Measurements from ENCODE around the gene MAP2K3.

- no peak for TF ChIP-seq CTCF (IDR thresholded peaks at IDR 0.05)
- no peak for TF ChIP-seq POLR2A (IDR thresholded peaks at IDR 0.05)
Observed at GRCh38 chr17:21291862-21292261, 7.4 kb downstream of the MAP2K3 start.
